Panc1 (cell line): ENCODE measurements around the gene GNG4. TPM values are rescaled to one million over a fixed set of nuclear protein-coding genes. Genes with fewer than 3 reads are reported as not detected.

Experiments used
- ATAC-seq: fragments of 200-7000 bp; cut with Tn5 transposase; 2 replicates; pipeline ENCODE4 v1.9.1; 2020; ENCODE audit warnings: mild to moderate bottlenecking, moderate library complexity
- BruUV-seq: library from RNA; stranded (reverse); fragments of 400-500 nt; replicated peaks from 2 replicates; lab custom pipeline; 2021; lab: Mats Ljungman, UMichigan
- CTCF ChIA-PET: fragments of 300-600 bp; sonication (Branson Sonifier 250); formaldehyde crosslinking; loops from one replicate; lab custom pipeline; 2022; ENCODE audit warnings: antibody characterized with exemption; lab: Charles Lee
- POLR2A ChIA-PET: fragments of 300-600 bp; sonication (Branson Sonifier 250); formaldehyde crosslinking; loops from one replicate; lab custom pipeline; 2022; ENCODE audit warnings: antibody characterized with exemption; lab: Charles Lee
- DNase-seq: peaks from one replicate; pipeline ENCODE4 v3.0.0-alpha.2; 2010; ENCODE audit warnings: low read depth, low spot score
- H3K27ac ChIP-seq: 2 replicates; pipeline ENCODE4 v1.5.1; 2011; ENCODE audit warnings: mild to moderate bottlenecking, low read length, inconsistent platforms
- H3K27me3 ChIP-seq: fragments of 200-500 bp; sonication (Bioruptor generic); 2 replicates; pipeline ENCODE4 v1.6.0; 2014; ENCODE audit warnings: low read length, inconsistent platforms; ENCODE audit not compliant: control insufficient read depth, insufficient read depth
- H3K36me3 ChIP-seq: fragments of 200-500 bp; sonication (Bioruptor generic); 2 replicates; pipeline ENCODE4 v1.5.1; 2014; ENCODE audit warnings: inconsistent platforms, mild to moderate bottlenecking, low read length, moderate library complexity; ENCODE audit not compliant: control insufficient read depth, insufficient read depth
- H3K4me1 ChIP-seq: 2 replicates; pipeline ENCODE4 v1.5.1; 2011; ENCODE audit warnings: inconsistent platforms, mild to moderate bottlenecking, low read length, moderate library complexity; ENCODE audit not compliant: control insufficient read depth, insufficient read depth
- H3K4me3 ChIP-seq, 2 experiments: 2 replicates each; pipeline ENCODE4 v1.5.1; 2011 to 2012; ENCODE audit warnings: low read depth in 2 of 2, low read length in 2 of 2, mild to moderate bottlenecking in 2 of 2, inconsistent platforms in 1 of 2, moderate library complexity in 1 of 2
- H3K9me3 ChIP-seq: fragments of 200-500 bp; sonication (Bioruptor generic); 2 replicates; pipeline ENCODE4 v1.5.1; 2014; ENCODE audit warnings: low read depth, mild to moderate bottlenecking, inconsistent platforms, low read length, moderate library complexity; ENCODE audit not compliant: control insufficient read depth, insufficient read depth
- POLR2AphosphoS5 ChIP-seq: IDR thresholded peaks from 2 replicates; pipeline ENCODE4 v1.6.1; 2012; ENCODE audit warnings: mild to moderate bottlenecking, low read depth, low read length, moderate library complexity
- SIN3A ChIP-seq: IDR thresholded peaks from 2 replicates; pipeline ENCODE4 v1.6.1; 2012; ENCODE audit warnings: low read depth, mild to moderate bottlenecking, low read length, moderate library complexity, borderline replicate concordance; ENCODE audit not compliant: insufficient read depth
- TCF7L2 ChIP-seq: IDR thresholded peaks from 2 replicates; pipeline ENCODE4 v1.6.1; 2011; ENCODE audit warnings: mild to moderate bottlenecking, low read depth, low read length, inconsistent platforms
- in situ Hi-C: cut with HindIII; loops from 2 replicates; pipeline ENCODE4 v1.10.0; 2016; ENCODE audit warnings: low sequenced_read_pairs, low pct_unique_long_range_greater_than_20kb
- intact Hi-C: fragments of 100-400 bp; cut with micrococcal nuclease; formaldehyde crosslinking; loops from one replicate; pipeline ENCODE4 v1.10.0; 2022; ENCODE audit not compliant: unreplicated experiment
- total RNA-seq: library from RNA; stranded (reverse); gene quantifications from one replicate; pipeline ENCODE4 v1.2.1, GENCODE V29; 2021; ENCODE audit not compliant: unreplicated experiment
- TF ChIP-seq, protein P1 (sequence below): fragments of 450-650 bp; IDR thresholded peaks from 2 replicates; pipeline ENCODE4 v1.5.1; 2017; ENCODE audit warnings: mild to moderate bottlenecking
- TF ChIP-seq, protein P2 (sequence below), 2 experiments: IDR thresholded peaks; 2 replicates each; pipeline ENCODE4 v1.6.1; 2011 to 2012; ENCODE audit warnings: low read depth in 2 of 2, control low read depth in 1 of 2, low read length in 1 of 2, mild to moderate bottlenecking in 1 of 2, moderate library complexity in 1 of 2; ENCODE audit not compliant: insufficient read depth in 1 of 2

GNG4 gene
- total RNA-seq, 1 experiment from 2014 or later, result 1.1 TPM

DNA sequence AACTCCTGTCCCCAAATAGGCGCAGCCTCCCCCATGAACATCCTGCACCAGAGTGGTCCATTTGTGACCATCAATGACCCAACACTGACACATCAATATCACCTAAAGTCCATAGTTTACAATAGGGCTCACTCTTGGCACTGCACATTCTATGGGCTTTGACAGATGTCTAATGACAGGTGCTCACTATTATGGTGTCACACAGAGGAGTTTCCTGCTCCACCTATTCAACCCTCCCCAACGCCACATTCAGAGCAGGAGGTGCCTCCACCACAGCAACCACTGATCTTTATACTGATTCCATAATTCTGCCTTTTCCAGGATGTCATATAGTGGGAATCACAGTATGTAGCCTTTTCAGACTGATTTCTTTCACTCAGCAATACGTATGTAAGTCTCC lies 24.2 kb downstream of the GNG4 start:
- CTCF ChIA-PET, result no interaction called here
- H3K36me3 ChIP-seq, result no peaks in the 10 kb centered on the region
- in situ Hi-C loops (no loop called here), intact Hi-C loops (no loop called here)
- H3K9me3 ChIP-seq, result no peaks in the 10 kb centered on the region
- ATAC-seq (no peak), DNase-seq (no peak)
- TF ChIP-seq SIN3A (no peak), TCF7L2 (no peak), POLR2AphosphoS5 (no peak)
- TF ChIP-seq, protein P1, sequence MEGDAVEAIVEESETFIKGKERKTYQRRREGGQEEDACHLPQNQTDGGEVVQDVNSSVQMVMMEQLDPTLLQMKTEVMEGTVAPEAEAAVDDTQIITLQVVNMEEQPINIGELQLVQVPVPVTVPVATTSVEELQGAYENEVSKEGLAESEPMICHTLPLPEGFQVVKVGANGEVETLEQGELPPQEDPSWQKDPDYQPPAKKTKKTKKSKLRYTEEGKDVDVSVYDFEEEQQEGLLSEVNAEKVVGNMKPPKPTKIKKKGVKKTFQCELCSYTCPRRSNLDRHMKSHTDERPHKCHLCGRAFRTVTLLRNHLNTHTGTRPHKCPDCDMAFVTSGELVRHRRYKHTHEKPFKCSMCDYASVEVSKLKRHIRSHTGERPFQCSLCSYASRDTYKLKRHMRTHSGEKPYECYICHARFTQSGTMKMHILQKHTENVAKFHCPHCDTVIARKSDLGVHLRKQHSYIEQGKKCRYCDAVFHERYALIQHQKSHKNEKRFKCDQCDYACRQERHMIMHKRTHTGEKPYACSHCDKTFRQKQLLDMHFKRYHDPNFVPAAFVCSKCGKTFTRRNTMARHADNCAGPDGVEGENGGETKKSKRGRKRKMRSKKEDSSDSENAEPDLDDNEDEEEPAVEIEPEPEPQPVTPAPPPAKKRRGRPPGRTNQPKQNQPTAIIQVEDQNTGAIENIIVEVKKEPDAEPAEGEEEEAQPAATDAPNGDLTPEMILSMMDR, result no peak
- TF ChIP-seq, protein P2, sequence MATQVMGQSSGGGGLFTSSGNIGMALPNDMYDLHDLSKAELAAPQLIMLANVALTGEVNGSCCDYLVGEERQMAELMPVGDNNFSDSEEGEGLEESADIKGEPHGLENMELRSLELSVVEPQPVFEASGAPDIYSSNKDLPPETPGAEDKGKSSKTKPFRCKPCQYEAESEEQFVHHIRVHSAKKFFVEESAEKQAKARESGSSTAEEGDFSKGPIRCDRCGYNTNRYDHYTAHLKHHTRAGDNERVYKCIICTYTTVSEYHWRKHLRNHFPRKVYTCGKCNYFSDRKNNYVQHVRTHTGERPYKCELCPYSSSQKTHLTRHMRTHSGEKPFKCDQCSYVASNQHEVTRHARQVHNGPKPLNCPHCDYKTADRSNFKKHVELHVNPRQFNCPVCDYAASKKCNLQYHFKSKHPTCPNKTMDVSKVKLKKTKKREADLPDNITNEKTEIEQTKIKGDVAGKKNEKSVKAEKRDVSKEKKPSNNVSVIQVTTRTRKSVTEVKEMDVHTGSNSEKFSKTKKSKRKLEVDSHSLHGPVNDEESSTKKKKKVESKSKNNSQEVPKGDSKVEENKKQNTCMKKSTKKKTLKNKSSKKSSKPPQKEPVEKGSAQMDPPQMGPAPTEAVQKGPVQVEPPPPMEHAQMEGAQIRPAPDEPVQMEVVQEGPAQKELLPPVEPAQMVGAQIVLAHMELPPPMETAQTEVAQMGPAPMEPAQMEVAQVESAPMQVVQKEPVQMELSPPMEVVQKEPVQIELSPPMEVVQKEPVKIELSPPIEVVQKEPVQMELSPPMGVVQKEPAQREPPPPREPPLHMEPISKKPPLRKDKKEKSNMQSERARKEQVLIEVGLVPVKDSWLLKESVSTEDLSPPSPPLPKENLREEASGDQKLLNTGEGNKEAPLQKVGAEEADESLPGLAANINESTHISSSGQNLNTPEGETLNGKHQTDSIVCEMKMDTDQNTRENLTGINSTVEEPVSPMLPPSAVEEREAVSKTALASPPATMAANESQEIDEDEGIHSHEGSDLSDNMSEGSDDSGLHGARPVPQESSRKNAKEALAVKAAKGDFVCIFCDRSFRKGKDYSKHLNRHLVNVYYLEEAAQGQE (IDR thresholded peaks at IDR 0.05; ENCODE audit: insufficient read depth in 1 of 2, low read depth in 2 of 2, low read length in 1 of 2), result no peak
- no TSS peak for BruUV-seq
- H3K4me3 ChIP-seq, result no peak overlapping the region
- H3K27ac ChIP-seq, result no peak overlapping the region
- H3K4me1 ChIP-seq, result no peaks in the 10 kb centered on the region
- POLR2A ChIA-PET, result interaction anchor here (0.6 kb wide), 1 partner anchor 334 kb away, joined by 5 read pairs; no protein-coding TSS in a partner anchor
- no peaks in the 10 kb centered on the region for H3K27me3 ChIP-seq

DNA sequence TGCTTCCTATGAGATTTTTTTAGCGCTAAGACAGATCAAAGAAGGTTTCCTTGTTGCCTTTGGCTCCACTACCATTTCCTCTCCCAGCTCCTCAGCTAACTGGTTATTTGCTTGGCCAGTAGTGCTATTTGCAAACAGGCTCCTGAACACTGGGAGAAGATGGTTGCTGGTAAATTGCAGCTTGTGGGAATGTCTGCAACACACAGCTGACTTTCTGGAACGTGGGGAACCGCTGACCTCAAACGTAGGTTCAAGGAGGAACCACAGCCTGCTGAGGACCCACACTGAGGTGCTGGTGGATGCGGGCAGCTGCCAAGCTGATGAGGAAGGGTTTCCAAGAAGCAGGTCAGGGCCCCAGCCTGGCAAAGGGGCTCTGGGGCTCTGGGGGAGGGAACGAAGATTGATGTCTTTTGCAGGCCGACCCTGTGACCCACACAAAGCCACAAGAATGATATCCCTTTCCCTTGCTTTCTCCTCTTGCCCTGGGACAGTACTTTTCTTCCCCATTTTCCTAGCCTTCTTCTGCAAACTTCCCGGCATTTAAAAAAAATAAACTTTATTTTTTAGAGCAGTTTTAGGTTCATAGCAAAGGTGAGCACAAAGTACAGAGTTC lies 24.8 kb downstream of the GNG4 start:
- no peaks in the 10 kb centered on the region for H3K9me3 ChIP-seq
- no peaks in the 10 kb centered on the region for H3K4me1 ChIP-seq
- in situ Hi-C loops (no loop called here), intact Hi-C loops (no loop called here)
- no peak overlapping the region for H3K27ac ChIP-seq
- TF ChIP-seq, protein P2 (IDR thresholded peaks at IDR 0.05; ENCODE audit: insufficient read depth in 1 of 2, low read depth in 2 of 2, low read length in 1 of 2), result no peak
- TF ChIP-seq TCF7L2 (no peak), POLR2AphosphoS5 (no peak), SIN3A (no peak)
- TF ChIP-seq, protein P1, result no peak
- CTCF ChIA-PET, result no interaction called here
- H3K27me3 ChIP-seq, result no peaks in the 10 kb centered on the region
- ATAC-seq (peak; percentile 49; the same call in 1 of the 2 replicates), DNase-seq (no peak)
- no peaks in the 10 kb centered on the region for H3K36me3 ChIP-seq
- no peak overlapping the region for H3K4me3 ChIP-seq
- POLR2A ChIA-PET, result no interaction called here
- no TSS peak for BruUV-seq
